ENCODE measurements around the gene RAD51B. TPM values are rescaled to one million over a fixed set of nuclear protein-coding genes. Genes with fewer than 3 reads are reported as not detected.

Gene RAD51B
- total RNA-seq, 1 experiment from 2014 or later: 16.7 TPM

DNA sequence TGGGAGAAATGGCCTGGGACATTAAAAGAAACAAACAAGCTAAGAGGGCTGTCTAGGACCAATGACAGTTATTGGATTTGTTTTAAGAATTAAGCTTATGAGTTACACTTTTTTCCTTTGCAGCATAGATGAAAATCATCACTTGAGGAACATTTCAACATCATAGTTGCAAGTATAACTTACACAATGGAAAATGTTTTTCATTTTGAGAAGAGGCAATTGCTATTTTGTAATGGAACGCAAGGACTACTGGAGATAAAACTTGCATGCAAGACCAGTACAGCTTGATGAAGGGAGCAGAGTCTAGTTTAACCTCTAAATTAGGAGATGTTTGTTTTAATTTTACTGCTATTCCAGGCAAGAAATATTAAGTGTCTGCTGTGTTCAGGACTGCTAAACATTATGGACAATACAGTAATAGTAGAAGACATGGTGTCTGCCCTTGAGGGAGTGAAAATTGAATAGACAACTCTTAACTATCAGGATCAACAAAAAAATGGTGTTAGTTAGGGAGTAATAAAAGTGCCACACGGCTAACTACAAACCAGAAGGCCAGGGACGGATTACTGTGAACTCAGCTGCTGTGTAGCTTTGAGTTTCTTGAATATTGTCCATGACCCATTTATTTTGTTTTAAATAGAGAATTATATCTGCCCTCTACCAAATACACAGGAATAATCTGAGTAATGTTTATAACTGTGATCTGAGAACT is 374.5 kb downstream of the RAD51B start:
- no peak overlapping the region for H2BK12ac ChIP-seq (ENCODE audit: insufficient read length, low read depth, low read length)
- TF ChIP-seq, protein P1, sequence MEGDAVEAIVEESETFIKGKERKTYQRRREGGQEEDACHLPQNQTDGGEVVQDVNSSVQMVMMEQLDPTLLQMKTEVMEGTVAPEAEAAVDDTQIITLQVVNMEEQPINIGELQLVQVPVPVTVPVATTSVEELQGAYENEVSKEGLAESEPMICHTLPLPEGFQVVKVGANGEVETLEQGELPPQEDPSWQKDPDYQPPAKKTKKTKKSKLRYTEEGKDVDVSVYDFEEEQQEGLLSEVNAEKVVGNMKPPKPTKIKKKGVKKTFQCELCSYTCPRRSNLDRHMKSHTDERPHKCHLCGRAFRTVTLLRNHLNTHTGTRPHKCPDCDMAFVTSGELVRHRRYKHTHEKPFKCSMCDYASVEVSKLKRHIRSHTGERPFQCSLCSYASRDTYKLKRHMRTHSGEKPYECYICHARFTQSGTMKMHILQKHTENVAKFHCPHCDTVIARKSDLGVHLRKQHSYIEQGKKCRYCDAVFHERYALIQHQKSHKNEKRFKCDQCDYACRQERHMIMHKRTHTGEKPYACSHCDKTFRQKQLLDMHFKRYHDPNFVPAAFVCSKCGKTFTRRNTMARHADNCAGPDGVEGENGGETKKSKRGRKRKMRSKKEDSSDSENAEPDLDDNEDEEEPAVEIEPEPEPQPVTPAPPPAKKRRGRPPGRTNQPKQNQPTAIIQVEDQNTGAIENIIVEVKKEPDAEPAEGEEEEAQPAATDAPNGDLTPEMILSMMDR (conservative IDR thresholded peaks at IDR 0.05): no peak
- H4K91ac ChIP-seq (ENCODE audit: insufficient read length, low read depth, low read length): no peak overlapping the region
- no peak overlapping the region for H2BK120ac ChIP-seq (ENCODE audit: low read depth, low read length, poor library complexity, severe bottlenecking)
- Mint-ChIP-seq H3K27ac (no peak overlapping the region), H3K4me1 (peaks cover 56 to 59% of the 10 kb centered on the region in 2 experiments), H3K36me3 (ENCODE audit: insufficient read depth in 1 of 3, low read depth in 3 of 3) (no peaks in the 10 kb centered on the region; a peak in 1 of 7 replicates), H3K9me3 (no peaks in the 10 kb centered on the region; a peak in 1 of 5 replicates), H3K4me3 (no peak overlapping the region), H3K27me3 (ENCODE audit: low read depth) (no peaks in the 10 kb centered on the region)
- H3K14ac ChIP-seq (ENCODE audit: insufficient read depth, low read length): no peak overlapping the region
- H2BK15ac ChIP-seq (ENCODE audit: low read depth, low read length): no peak overlapping the region
- no peak overlapping the region for H4K8ac ChIP-seq (replicated peaks; ENCODE audit: insufficient read length, low read depth, low read length)
- H3K9me3 ChIP-seq (ENCODE audit: control insufficient read depth, low read depth, low read length): no peaks in the 10 kb centered on the region
- H3K4ac ChIP-seq (ENCODE audit: low read depth, low read length): no peak overlapping the region
- H3K79me2 ChIP-seq (ENCODE audit: insufficient read depth, low read length): no peaks in the 10 kb centered on the region
- H2BK5ac ChIP-seq (ENCODE audit: insufficient read length, low read length): no peak overlapping the region
- H3K23me2 ChIP-seq (ENCODE audit: insufficient read length, low read depth, low read length, poor library complexity, severe bottlenecking): no peaks in the 10 kb centered on the region
- H3K23ac ChIP-seq (ENCODE audit: insufficient read length, low read depth, low read length): no peak overlapping the region
- H2AFZ ChIP-seq (ENCODE audit: low read length): no peak overlapping the region
- no peaks in the 10 kb centered on the region; the same call in 1 of the 2 replicates for H3K4me1 ChIP-seq (ENCODE audit: insufficient read depth, low read length)
- no peak overlapping the region for H2AK5ac ChIP-seq (ENCODE audit: insufficient read length, low read length)
- H4K20me1 ChIP-seq (ENCODE audit: control insufficient read depth, insufficient read depth, insufficient read length): no peaks in the 10 kb centered on the region
- no peak overlapping the region for H3K18ac ChIP-seq (ENCODE audit: insufficient read length, low read depth, low read length)
- no peak for DNase-seq
- no CpG with 5 or more reads among the region's 3 CpGs for WGBS (ENCODE audit: extremely low coverage, insufficient read length, low lambda C conversion rate)
- no peak overlapping the region for H3K56ac ChIP-seq (ENCODE audit: insufficient read length, low read depth, low read length)
- no peak overlapping the region for H3K27ac ChIP-seq (ENCODE audit: insufficient read length, low read depth, low read length)
- no peak overlapping the region for H2BK20ac ChIP-seq (ENCODE audit: low read depth, low read length, poor library complexity, severe bottlenecking)
- H3K27me3 ChIP-seq (ENCODE audit: insufficient read depth, low read length): no peaks in the 10 kb centered on the region
- H4K5ac ChIP-seq (ENCODE audit: insufficient read length, low read depth, low read length): no peak overlapping the region
- H3T11ph ChIP-seq (ENCODE audit: low read length): no peak overlapping the region
- H3K79me1 ChIP-seq (ENCODE audit: insufficient read depth, low read depth, low read length, poor library complexity, severe bottlenecking): no peaks in the 10 kb centered on the region
- no peak overlapping the region for H3K4me2 ChIP-seq (ENCODE audit: insufficient read depth, insufficient read length, low read length)
- no peak overlapping the region for H3K9ac ChIP-seq (ENCODE audit: extremely low read depth, insufficient read length, low read length)
